ENCODE measurements around the gene LRRC4C.

LRRC4C gene

GRCh38 chr11:40139536-40139935 is 1319.9 kb downstream of the LRRC4C start:
- DNase-seq, result no peak

- no peak for DNase-seq
Measured at GRCh38 chr11:40139066-40139465, 1320.4 kb downstream of the LRRC4C start.

- no peak for DNase-seq
Measured at GRCh38 chr11:40134820-40135570, 1324.5 kb downstream of the LRRC4C start.

- DNase-seq, result no peak
Measured at GRCh38 chr11:40133498-40133897, 1326.0 kb downstream of the LRRC4C start.

GRCh38 chr11:40132912-40133311 is 1326.5 kb downstream of the LRRC4C start:
- no peak for DNase-seq

GRCh38 chr11:40130427-40130826 is 1329.0 kb downstream of the LRRC4C start:
- DNase-seq, result no peak

- DNase-seq, result no peak
Measured at GRCh38 chr11:40129266-40129665, 1330.2 kb downstream of the LRRC4C start.

- no peak for DNase-seq
Measured at GRCh38 chr11:40125054-40125453, 1334.4 kb downstream of the LRRC4C start.

GRCh38 chr11:40119661-40120060 is 1339.8 kb downstream of the LRRC4C start:
- no peak for DNase-seq

GRCh38 chr11:40118780-40119179 is 1340.7 kb downstream of the LRRC4C start:
- no peak for DNase-seq

- no peak for DNase-seq
Measured at GRCh38 chr11:40118026-40118425, 1341.4 kb downstream of the LRRC4C start.

GRCh38 chr11:40104941-40105550 is 1354.4 kb downstream of the LRRC4C start:
- no peak for DNase-seq

GRCh38 chr11:40100781-40101180 is 1358.7 kb downstream of the LRRC4C start:
- DNase-seq, result no peak

GRCh38 chr11:40100162-40100553 is 1359.3 kb downstream of the LRRC4C start:
- no peak for DNase-seq

- no peak for DNase-seq
Measured at GRCh38 chr11:40099426-40100161, 1359.9 kb downstream of the LRRC4C start.

- no peak for DNase-seq
Measured at GRCh38 chr11:40095446-40095845, 1364.0 kb downstream of the LRRC4C start.

GRCh38 chr11:40094954-40095353 is 1364.5 kb downstream of the LRRC4C start:
- no peak for DNase-seq

- DNase-seq, result no peak
Measured at GRCh38 chr11:40080434-40080833, 1379.0 kb downstream of the LRRC4C start.

Measured in fibroblast of skin of right biceps (primary cell).